Sigmoid colon (tissue), 7 donors: ENCODE results near the gene RNF186. TPM values are rescaled to one million over a fixed set of nuclear protein-coding genes. Genes with fewer than 3 reads are reported as not detected.

Experiments
- DNase-seq: peaks from one replicate; pipeline ENCODE4 v3.0.0-alpha.2; 2019
- H3K27ac ChIP-seq, 4 donors: fragments of 200-600 bp; sonication (generic); one replicate each; pipeline ENCODE4 v1.5.1; 2016 to 2019; ENCODE audit warnings: mild to moderate bottlenecking in 1 of 4
- H3K27me3 ChIP-seq, 3 donors: fragments of 200-600 bp; sonication (generic); one replicate each; pipeline ENCODE4 v1.5.1; 2019; ENCODE audit warnings: mild to moderate bottlenecking in 1 of 3
- H3K36me3 ChIP-seq, 4 donors: fragments of 200-600 bp; sonication (generic); one replicate each; pipeline ENCODE4 v1.5.1; 2016 to 2019
- H3K4me1 ChIP-seq, 4 donors: fragments of 200-600 bp; sonication (generic); one replicate each; pipeline ENCODE4 v1.5.1; 2017 to 2019
- H3K4me3 ChIP-seq, 4 donors: fragments of 200-600 bp; sonication (generic); one replicate each; pipeline ENCODE4 v1.5.1; 2017 to 2019; ENCODE audit warnings: mild to moderate bottlenecking in 2 of 4, moderate library complexity in 1 of 4
- H3K9me3 ChIP-seq, 4 donors: fragments of 200-600 bp in 3 of 4; sonication (generic) in 3 of 4; one replicate each; pipeline versions ENCODE4 v1.5.1 to v1.6.1; 2013 to 2019
- CTCF ChIP-seq, 4 experiments: fragments of 450-650 bp in 3 of 4; fragments of 200-600 bp in 1 of 4; IDR thresholded peaks; one replicate each; pipeline ENCODE4 v1.5.1; 2016 to 2019; ENCODE audit warnings: antibody characterized with exemption in 4 of 4, mild to moderate bottlenecking in 3 of 4, moderate library complexity in 2 of 4
- EP300 ChIP-seq, 4 donors: sonication (generic); formaldehyde crosslinking; IDR thresholded peaks; one replicate each; pipeline ENCODE4 v1.6.1; 2017; ENCODE audit warnings: antibody characterized with exemption in 4 of 4
- POLR2A ChIP-seq, 2 donors: fragments of 450-650 bp; IDR thresholded peaks; one replicate each; pipeline ENCODE4 v1.6.1; 2016; ENCODE audit warnings: antibody characterized with exemption in 2 of 2, mild to moderate bottlenecking in 2 of 2, moderate library complexity in 2 of 2
- POLR2AphosphoS5 ChIP-seq, 4 donors: sonication (generic); formaldehyde crosslinking; IDR thresholded peaks; one replicate each; pipeline ENCODE4 v1.6.1; 2017; ENCODE audit warnings: antibody characterized with exemption in 4 of 4
- WGBS, 2 donors: extraction: QIAGEN DNeasy Blood & Tissue Kit; methylation state at CpG; one replicate each; pipeline ENCODE4 v1.1.7; 2013; 5-methylcytosine and 5-hydroxymethylcytosine counted together
- intact Hi-C: fragments of 100-400 bp; cut with DNase I; formaldehyde crosslinking; loops from one replicate; pipeline ENCODE4 v1.15.1; 2023
- polyA plus RNA-seq, 3 donors: library from polyadenylated mRNA; stranded (reverse); fragments of 200-250 nt; gene quantifications; one replicate each; pipeline ENCODE4 v1.2.3, GENCODE V29; 2013
- total RNA-seq, 4 donors: library from RNA; depleted of rRNA; stranded (reverse); fragments of >200 nt; gene quantifications; one replicate each; pipeline ENCODE4 v1.1.0, GENCODE V29; 2016
- donor health status: healthy with polysubstance abuse.
- donor health status: Bipolar disorder and iron deficiency.
- donor health status: healthy.

Gene RNF186
- total and polyA plus RNA-seq, 7 donors = 13.8 to 34.3 (median 19.7) TPM; not detected in 4

GRCh38 chr1:19780267-19780877, 34.7 kb downstream of the RNF186 start:
- Histone ChIP-seq H3K27me3 (no peaks in the 10 kb centered on the region), H3K36me3 (peaks cover 0 to 61% (median 24%) of the 10 kb centered on the region in 4 donors), H3K4me3 (no peak overlapping the region), H3K27ac (no peak overlapping the region), H3K4me1 (no peaks in the 10 kb centered on the region), H3K9me3 (no peaks in the 10 kb centered on the region)
- intact Hi-C loops = no loop called here
- 92 to 94% methylated on average over 11 of the region's 11 CpGs for WGBS, 2 donors
- TF ChIP-seq POLR2A (IDR thresholded peaks at IDR 0.05) (no peak), CTCF (IDR thresholded peaks at IDR 0.05) (no peak), POLR2AphosphoS5 (IDR thresholded peaks at IDR 0.05) (no peak), EP300 (IDR thresholded peaks at IDR 0.05) (no peak)
- no peak for DNase-seq

GRCh38 chr1:19776933-19777332, 38.1 kb downstream of the RNF186 start:
- peaks cover 0 to 75% (median 22%) of the 10 kb centered on the region in 4 donors for H3K36me3 ChIP-seq
- intact Hi-C loops = no loop called here

GRCh38 chr1:19776287-19776686, 38.8 kb downstream of the RNF186 start:
- no peak for DNase-seq
- WGBS, 2 donors = 85 to 91% methylated on average over 5 of the region's 5 CpGs
- no peaks in the 10 kb centered on the region for H3K4me1 ChIP-seq
- H3K4me3 ChIP-seq = no peak overlapping the region
- no peaks in the 10 kb centered on the region for H3K9me3 ChIP-seq
- H3K27me3 ChIP-seq = no peaks in the 10 kb centered on the region
- no peak overlapping the region for H3K27ac ChIP-seq
- TF ChIP-seq EP300 (IDR thresholded peaks at IDR 0.05) = no peak
- no peak for TF ChIP-seq CTCF (IDR thresholded peaks at IDR 0.05)
- no peak for TF ChIP-seq POLR2AphosphoS5 (IDR thresholded peaks at IDR 0.05)
- TF ChIP-seq POLR2A (IDR thresholded peaks at IDR 0.05) = no peak
- H3K36me3 ChIP-seq = peaks cover 0 to 77% (median 22%) of the 10 kb centered on the region in 4 donors
- intact Hi-C loops = no loop called here

More at GRCh38 chr1:19776933-19777332, 38.1 kb downstream of the RNF186 start:
- Histone ChIP-seq H3K27me3 (no peaks in the 10 kb centered on the region), H3K27ac (no peak overlapping the region), H3K4me1 (no peaks in the 10 kb centered on the region), H3K9me3 (no peaks in the 10 kb centered on the region), H3K4me3 (no peak overlapping the region)
- 97% methylated on average over 4 of the region's 4 CpGs for WGBS, 2 donors
- no peak for TF ChIP-seq POLR2AphosphoS5 (IDR thresholded peaks at IDR 0.05)
- TF ChIP-seq POLR2A (IDR thresholded peaks at IDR 0.05) = no peak
- no peak for TF ChIP-seq EP300 (IDR thresholded peaks at IDR 0.05)
- TF ChIP-seq CTCF (IDR thresholded peaks at IDR 0.05) = no peak
- DNase-seq = no peak

- 96 to 97% methylated on average over 9 of the region's 9 CpGs for WGBS, 2 donors
- no peaks in the 10 kb centered on the region for H3K27me3 ChIP-seq
- intact Hi-C loops = no loop called here
- peaks cover 1 to 81% (median 23%) of the 10 kb centered on the region in 4 donors for H3K36me3 ChIP-seq
- TF ChIP-seq POLR2A (IDR thresholded peaks at IDR 0.05) (no peak), CTCF (IDR thresholded peaks at IDR 0.05) (no peak), EP300 (IDR thresholded peaks at IDR 0.05) (no peak), POLR2AphosphoS5 (IDR thresholded peaks at IDR 0.05) (no peak)
- H3K9me3 ChIP-seq = no peaks in the 10 kb centered on the region
- no peak overlapping the region for H3K27ac ChIP-seq
- no peak for DNase-seq
- no peaks in the 10 kb centered on the region for H3K4me1 ChIP-seq
- H3K4me3 ChIP-seq = no peak overlapping the region
Measured at GRCh38 chr1:19775831-19776230, 39.3 kb downstream of the RNF186 start.

GRCh38 chr1:19775317-19775716, 39.8 kb downstream of the RNF186 start:
- no peak for DNase-seq
- no peaks in the 10 kb centered on the region for H3K27me3 ChIP-seq
- H3K4me3 ChIP-seq = no peak overlapping the region
- no peaks in the 10 kb centered on the region for H3K9me3 ChIP-seq
- H3K4me1 ChIP-seq = no peaks in the 10 kb centered on the region
- no peak overlapping the region for H3K27ac ChIP-seq
- 95 to 96% methylated on average over 6 of the region's 6 CpGs for WGBS, 2 donors
- H3K36me3 ChIP-seq = peaks cover 6 to 81% (median 24%) of the 10 kb centered on the region in 4 donors
- TF ChIP-seq EP300 (IDR thresholded peaks at IDR 0.05) = no peak
- TF ChIP-seq POLR2A (IDR thresholded peaks at IDR 0.05) = no peak
- no peak for TF ChIP-seq CTCF (IDR thresholded peaks at IDR 0.05)
- no peak for TF ChIP-seq POLR2AphosphoS5 (IDR thresholded peaks at IDR 0.05)
- intact Hi-C loops = no loop called here
